ENCODE measurements around the gene ARHGEF33.

DNA sequence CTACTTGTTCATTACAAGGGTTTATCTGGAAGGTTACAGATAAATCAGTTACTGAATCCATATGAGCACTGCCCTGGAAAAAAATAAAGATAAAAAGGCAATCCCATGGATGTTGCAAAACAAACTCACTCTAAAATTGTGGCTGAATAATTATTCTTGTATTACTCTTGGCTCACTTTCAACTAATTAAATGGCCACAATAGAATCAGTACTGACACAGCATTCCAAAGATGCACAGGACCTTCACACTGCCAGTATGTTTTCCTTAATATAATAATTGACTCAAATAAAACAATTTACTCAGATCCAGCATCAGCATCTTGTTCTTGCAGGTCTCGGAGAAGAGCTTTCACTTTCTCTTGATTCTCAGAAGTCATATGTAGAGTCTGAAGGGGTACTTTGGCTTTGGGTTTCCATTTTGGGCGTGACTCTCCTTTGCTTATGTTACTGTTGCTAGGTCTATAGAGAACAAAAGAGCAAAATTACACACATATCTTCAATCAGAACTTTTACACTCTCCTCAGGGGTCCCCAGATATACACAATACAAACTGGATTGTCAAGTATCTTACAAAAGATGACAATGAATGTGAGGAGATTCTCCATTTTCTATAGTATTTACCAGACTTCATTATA, 26.5 kb upstream of the ARHGEF33 start:
- TF ChIP-seq, protein P1, sequence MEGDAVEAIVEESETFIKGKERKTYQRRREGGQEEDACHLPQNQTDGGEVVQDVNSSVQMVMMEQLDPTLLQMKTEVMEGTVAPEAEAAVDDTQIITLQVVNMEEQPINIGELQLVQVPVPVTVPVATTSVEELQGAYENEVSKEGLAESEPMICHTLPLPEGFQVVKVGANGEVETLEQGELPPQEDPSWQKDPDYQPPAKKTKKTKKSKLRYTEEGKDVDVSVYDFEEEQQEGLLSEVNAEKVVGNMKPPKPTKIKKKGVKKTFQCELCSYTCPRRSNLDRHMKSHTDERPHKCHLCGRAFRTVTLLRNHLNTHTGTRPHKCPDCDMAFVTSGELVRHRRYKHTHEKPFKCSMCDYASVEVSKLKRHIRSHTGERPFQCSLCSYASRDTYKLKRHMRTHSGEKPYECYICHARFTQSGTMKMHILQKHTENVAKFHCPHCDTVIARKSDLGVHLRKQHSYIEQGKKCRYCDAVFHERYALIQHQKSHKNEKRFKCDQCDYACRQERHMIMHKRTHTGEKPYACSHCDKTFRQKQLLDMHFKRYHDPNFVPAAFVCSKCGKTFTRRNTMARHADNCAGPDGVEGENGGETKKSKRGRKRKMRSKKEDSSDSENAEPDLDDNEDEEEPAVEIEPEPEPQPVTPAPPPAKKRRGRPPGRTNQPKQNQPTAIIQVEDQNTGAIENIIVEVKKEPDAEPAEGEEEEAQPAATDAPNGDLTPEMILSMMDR (conservative IDR thresholded peaks at IDR 0.05 in 1 of 2, IDR thresholded peaks at IDR 0.05 in 1 of 2; ENCODE audit: extremely low read depth in 1 of 2, insufficient read depth in 1 of 2, low read depth in 1 of 2, low read length in 2 of 2) = no peak
- no peak for TF ChIP-seq EZH2 (IDR thresholded peaks at IDR 0.05; ENCODE audit: borderline replicate concordance, low read length)

Measured in mammary epithelial cell (primary cell).